Stimulated activated CD4-positive, alpha-beta T cell treated with anti-CD3 and anti-CD28 coated beads, TNF-alpha, amount 100 ng/mL, for 1 hour (primary cell): Measurements from ENCODE around the gene MLLT1.

Source experiments
- DNase-seq, 3 donors: peaks; one replicate each; pipeline ENCODE4 v3.0.0-alpha.2; 2020; ENCODE audit warnings: low read depth in 3 of 3, low spot score in 1 of 3

Gene MLLT1

GRCh38 chr19:6260376-6260775, 19.4 kb downstream of the MLLT1 start:
- DNase-seq, result no peak

- DNase-seq, result no peak
Measured at GRCh38 chr19:6259312-6259861, 20.4 kb downstream of the MLLT1 start.

- DNase-seq, result no peak
Measured at GRCh38 chr19:6258812-6259311, 20.9 kb downstream of the MLLT1 start.

GRCh38 chr19:6253954-6254733, 25.6 kb downstream of the MLLT1 start:
- no peak for DNase-seq

GRCh38 chr19:6252066-6252465, 27.7 kb downstream of the MLLT1 start:
- DNase-seq, result no peak

- no peak for DNase-seq
Measured at GRCh38 chr19:6250909-6251308, 28.9 kb downstream of the MLLT1 start.

- no peak for DNase-seq
Measured at GRCh38 chr19:6250024-6250615, 29.7 kb downstream of the MLLT1 start.

- no peak for DNase-seq
Measured at GRCh38 chr19:6249296-6249695, 30.5 kb downstream of the MLLT1 start.

GRCh38 chr19:6248844-6249243, 30.9 kb downstream of the MLLT1 start:
- no peak for DNase-seq

- no peak for DNase-seq
Measured at GRCh38 chr19:6248341-6248740, 31.4 kb downstream of the MLLT1 start.

GRCh38 chr19:6247007-6247288, 32.8 kb downstream of the MLLT1 start:
- no peak for DNase-seq

GRCh38 chr19:6246174-6247006, 33.4 kb downstream of the MLLT1 start:
- DNase-seq, result no peak

- DNase-seq, result no peak
Measured at GRCh38 chr19:6242677-6243076, 37.1 kb downstream of the MLLT1 start.

GRCh38 chr19:6241680-6242377, 37.9 kb downstream of the MLLT1 start:
- DNase-seq, result no peak

- DNase-seq, result no peak
Measured at GRCh38 chr19:6241056-6241455, 38.7 kb downstream of the MLLT1 start.

- no peak for DNase-seq
Measured at GRCh38 chr19:6239871-6240676, 39.7 kb downstream of the MLLT1 start.

- DNase-seq, result no peak
Measured at GRCh38 chr19:6239401-6239844, 40.4 kb downstream of the MLLT1 start.

- DNase-seq, result no peak
Measured at GRCh38 chr19:6238643-6239281, 41.0 kb downstream of the MLLT1 start.

GRCh38 chr19:6238256-6238642, 41.5 kb downstream of the MLLT1 start:
- no peak for DNase-seq
